Astrocyte (in vitro differentiated cells and primary cell): ENCODE data around the gene RAET1G.

Experiments used
- CTCF ChIP-seq: IDR thresholded peaks from 2 replicates; pipeline ENCODE4 v1.5.1; 2011; ENCODE audit warnings: low read depth, mild to moderate bottlenecking, inconsistent platforms, low read length, moderate library complexity; ENCODE audit not compliant: insufficient read depth
- EZH2 ChIP-seq: IDR thresholded peaks from 2 replicates; pipeline ENCODE4 v1.6.1; 2012; ENCODE audit warnings: mild to moderate bottlenecking, low read length, inconsistent platforms; ENCODE audit not compliant: insufficient read depth

- TF ChIP-seq CTCF (peak; percentile 81), EZH2 (no peak)
Observed at GRCh38 chr6:149925974-149926777, 3.3 kb upstream of the RAET1G start.
